ENCODE data around the gene GRM4.

- TF ChIP-seq POLR2A (IDR thresholded peaks at IDR 0.05; ENCODE audit: low read length), result no peak
- no peak for TF ChIP-seq GATA1 (IDR thresholded peaks at IDR 0.05; ENCODE audit: low read depth, low read length)
Observed at GRCh38 chr6:34025861-34026260, 120.0 kb downstream of the GRM4 start.
